ENCODE results near the gene NRP1. TPM values are rescaled to one million over a fixed set of nuclear protein-coding genes. Genes with fewer than 3 reads are reported as not detected.

NRP1 gene
- total RNA-seq, 1 experiment from 2014 or later, result 3.0 TPM

GRCh38 chr10:33352615-33353014 is 18.1 kb upstream of the NRP1 start:
- H3K4me3 Mint-ChIP-seq, result no peak overlapping the region
- ChIA-PET POLR2A (no interaction called here), CTCF (no interaction called here)
- H3K27ac Mint-ChIP-seq, result no peak overlapping the region
- TF ChIP-seq RORB (CRISPR knock-in tag; IDR thresholded peaks at IDR 0.05), result no peak
- no peak for TF ChIP-seq USF1 (CRISPR knock-in tag; IDR thresholded peaks at IDR 0.05)
- TF ChIP-seq CBFB (CRISPR knock-in tag; IDR thresholded peaks at IDR 0.05; ENCODE audit: low read depth), result no peak
- no peak for TF ChIP-seq AR (CRISPR knock-in tag; IDR thresholded peaks at IDR 0.05)
- TF ChIP-seq ERG (CRISPR knock-in tag; IDR thresholded peaks at IDR 0.05), result no peak
- no peak for TF ChIP-seq ZNF423 (CRISPR knock-in tag; IDR thresholded peaks at IDR 0.05)
- TF ChIP-seq ZNF138 (CRISPR knock-in tag; conservative IDR thresholded peaks at IDR 0.05), result no peak
- TF ChIP-seq IRF1 (CRISPR knock-in tag; IDR thresholded peaks at IDR 0.05), result no peak
- no peak for TF ChIP-seq CREM (CRISPR knock-in tag; IDR thresholded peaks at IDR 0.05)
- no peak for TF ChIP-seq IRF2 (CRISPR knock-in tag; IDR thresholded peaks at IDR 0.05; ENCODE audit: borderline replicate concordance, low read depth)
- TF ChIP-seq PREB (CRISPR knock-in tag; IDR thresholded peaks at IDR 0.05; ENCODE audit: borderline replicate concordance), result no peak
- TF ChIP-seq ZNF263 (CRISPR knock-in tag; IDR thresholded peaks at IDR 0.05; ENCODE audit: low read depth), result no peak
- TF ChIP-seq NR2C2 (CRISPR knock-in tag; IDR thresholded peaks at IDR 0.05), result no peak
- no peaks in the 10 kb centered on the region for H3K27me3 Mint-ChIP-seq (ENCODE audit: low read depth)
- no peaks in the 10 kb centered on the region for H3K4me1 Mint-ChIP-seq
- DNase-seq (ENCODE audit: low spot score) (no peak), ATAC-seq (no peak)
- no peaks in the 10 kb centered on the region for H3K9me3 Mint-ChIP-seq
- H3K36me3 Mint-ChIP-seq, result no peaks in the 10 kb centered on the region

GRCh38 chr10:33352175-33352574 is 17.7 kb upstream of the NRP1 start:
- Mint-ChIP-seq H3K27ac (no peak overlapping the region), H3K27me3 (ENCODE audit: low read depth) (no peaks in the 10 kb centered on the region), H3K36me3 (no peaks in the 10 kb centered on the region), H3K4me1 (no peaks in the 10 kb centered on the region), H3K9me3 (no peaks in the 10 kb centered on the region), H3K4me3 (no peak overlapping the region)
- ChIA-PET CTCF (no interaction called here), POLR2A (no interaction called here)
- DNase-seq (ENCODE audit: low spot score) (no peak), ATAC-seq (no peak)
- TF ChIP-seq RORB (CRISPR knock-in tag; IDR thresholded peaks at IDR 0.05) (no peak), ZNF425 (CRISPR knock-in tag; conservative IDR thresholded peaks at IDR 0.05) (no peak), ATF2 (CRISPR knock-in tag; IDR thresholded peaks at IDR 0.05; ENCODE audit: borderline replicate concordance, low read depth) (no peak), E2F5 (CRISPR knock-in tag; IDR thresholded peaks at IDR 0.05) (no peak), OVOL2 (CRISPR knock-in tag; IDR thresholded peaks at IDR 0.05; ENCODE audit: borderline replicate concordance) (no peak), FOXJ3 (CRISPR knock-in tag; IDR thresholded peaks at IDR 0.05; ENCODE audit: borderline replicate concordance) (no peak), MAX (CRISPR knock-in tag; IDR thresholded peaks at IDR 0.05) (no peak), NR3C1 (CRISPR knock-in tag; conservative IDR thresholded peaks at IDR 0.05; ENCODE audit: low read depth) (no peak), MXD4 (CRISPR knock-in tag; IDR thresholded peaks at IDR 0.05; ENCODE audit: borderline replicate concordance) (no peak), ZSCAN18 (CRISPR knock-in tag; IDR thresholded peaks at IDR 0.05) (no peak)

Data from WTC11 (cell line).